GM21390 (cell line): ENCODE results near the gene PAQR3.
A peak's percentile ranks its signal among the peaks of the same experiment; 100 is the strongest.
"Not testable (repeated sequence)": the region's sequence is repeated elsewhere in the genome, so short reads cannot be mapped to it uniquely, and the experiment has no call there.

Experiments used
- ATAC-seq: cut with Tn5 transposase; IDR thresholded peaks from one replicate; pipeline ENCODE4 v1.9.1; 2021; ENCODE audit not compliant: unreplicated experiment

Gene PAQR3

DNA sequence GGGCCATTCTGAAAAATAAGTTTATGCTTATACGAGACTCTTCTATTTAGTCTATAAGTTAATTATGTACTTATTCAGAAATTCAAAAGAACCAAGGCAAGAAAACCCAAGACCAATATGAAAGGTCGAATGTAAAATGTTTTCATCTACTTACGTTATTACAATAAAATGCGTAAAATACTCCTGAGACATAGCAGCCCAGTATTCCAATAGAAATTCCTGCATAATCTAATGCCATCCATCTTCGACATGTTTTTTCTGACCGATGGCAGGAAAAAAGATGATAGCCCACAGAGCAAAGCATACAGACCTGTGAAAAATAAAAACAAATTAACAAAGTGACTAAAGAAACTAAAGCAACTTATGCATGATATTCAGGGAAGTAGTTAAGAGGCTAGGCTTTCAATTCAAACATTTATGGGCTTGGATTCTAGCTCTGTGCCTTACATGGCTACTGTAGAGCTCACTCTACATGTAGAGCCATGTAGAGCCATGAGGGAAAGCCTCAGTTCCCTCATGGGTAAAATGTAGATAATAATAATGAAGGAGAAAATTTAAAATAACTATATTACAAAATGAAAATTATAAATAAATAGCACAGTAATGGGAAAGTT lies 9.1 kb downstream of the PAQR3 start:
- ATAC-seq = no peak

DNA sequence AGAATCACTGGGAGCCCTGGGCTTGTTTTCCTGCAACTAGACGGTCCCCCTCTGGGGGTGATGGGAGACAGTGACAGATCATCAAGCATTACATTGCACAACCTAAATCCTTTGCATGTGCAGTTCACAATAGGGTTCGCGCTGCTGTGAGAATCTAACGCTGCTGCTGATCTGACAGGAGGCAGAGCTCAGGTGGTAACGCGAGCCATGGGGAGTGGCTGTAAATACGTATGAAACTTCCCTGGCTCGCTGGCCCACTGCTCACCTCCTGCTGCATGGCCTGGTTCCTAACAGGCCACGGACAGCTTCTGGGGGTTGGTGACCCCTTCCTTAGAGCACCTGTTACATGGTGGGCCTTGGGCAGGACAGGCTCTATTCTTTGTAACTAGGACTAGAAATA lies 10.4 kb downstream of the PAQR3 start:
- ATAC-seq = no peak

DNA sequence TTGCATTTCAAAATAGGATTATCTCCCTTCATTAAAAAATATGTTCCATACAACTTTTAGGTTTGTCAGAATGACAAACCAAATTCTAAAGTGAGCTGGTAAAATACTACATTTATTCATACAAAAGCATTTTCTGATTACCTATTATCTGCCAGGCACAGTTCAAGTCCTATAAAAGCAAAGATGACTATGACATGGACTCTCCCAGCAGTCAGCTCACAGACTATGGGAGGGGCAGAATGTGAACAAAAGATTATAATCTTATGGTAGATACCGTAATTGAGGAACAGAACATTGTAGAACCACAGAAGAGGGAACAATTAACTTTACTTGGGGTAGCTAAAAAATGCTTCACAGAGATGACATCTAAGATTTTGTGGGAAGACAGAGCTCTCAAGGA lies 12.4 kb downstream of the PAQR3 start:
- ATAC-seq = no peak

DNA sequence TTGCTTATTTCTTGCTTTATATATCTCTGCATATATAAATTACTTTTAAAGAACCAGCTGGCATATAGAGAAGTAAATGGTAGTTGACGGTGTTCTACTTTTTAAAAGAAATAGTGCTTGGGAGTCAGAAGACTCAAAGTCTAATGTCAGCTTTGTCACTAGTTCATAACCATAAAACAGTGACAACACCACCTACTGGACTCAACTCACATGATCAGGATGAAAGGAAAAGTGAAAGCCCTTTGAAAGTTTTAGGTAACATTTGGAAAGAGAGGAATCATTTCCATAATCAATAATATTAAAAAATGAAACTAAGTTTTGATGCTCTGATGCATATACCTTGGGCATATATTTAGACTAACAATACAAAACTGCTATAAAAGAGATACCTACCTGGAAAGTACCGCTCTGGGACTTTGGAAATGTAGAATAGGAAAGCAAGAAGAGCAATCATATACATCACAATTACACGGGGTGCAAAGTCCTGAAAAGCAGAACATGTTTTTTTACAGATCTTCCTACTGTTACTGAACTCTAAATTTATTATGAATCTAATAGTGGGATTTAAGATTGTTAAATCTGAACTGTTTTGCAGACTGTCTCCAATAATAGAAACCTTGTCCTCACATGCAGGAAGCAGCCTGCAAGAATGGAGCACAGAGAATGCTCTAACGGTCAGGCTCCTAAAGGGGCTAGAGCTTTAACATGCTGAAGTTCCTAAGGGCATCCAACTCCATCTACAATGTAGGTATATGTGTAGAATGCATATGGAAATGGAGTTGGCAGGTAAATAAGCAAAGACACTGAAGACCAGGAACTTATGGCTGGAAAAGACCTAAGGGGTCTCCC lies 15.6 kb downstream of the PAQR3 start:
- peak; percentile 67 for ATAC-seq

DNA sequence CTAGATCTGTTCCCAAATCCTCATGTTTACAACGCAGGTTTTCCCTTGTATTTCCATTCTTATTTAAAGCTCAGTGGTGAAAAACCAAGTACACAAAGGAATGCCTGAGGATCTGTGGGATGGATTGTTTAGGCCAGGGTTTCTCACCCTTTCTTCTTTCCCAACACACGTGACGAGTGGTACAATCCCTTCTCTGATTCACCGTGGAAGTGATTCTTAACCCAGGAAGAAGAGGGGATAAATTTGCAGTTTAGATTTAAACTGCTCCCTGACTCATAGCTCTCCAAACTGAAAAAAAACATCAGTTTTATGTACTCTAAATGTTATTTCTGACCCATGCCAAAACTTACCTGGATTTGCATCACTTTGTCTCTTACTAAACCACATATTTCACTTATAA lies 17.0 kb downstream of the PAQR3 start:
- ATAC-seq = no peak

DNA sequence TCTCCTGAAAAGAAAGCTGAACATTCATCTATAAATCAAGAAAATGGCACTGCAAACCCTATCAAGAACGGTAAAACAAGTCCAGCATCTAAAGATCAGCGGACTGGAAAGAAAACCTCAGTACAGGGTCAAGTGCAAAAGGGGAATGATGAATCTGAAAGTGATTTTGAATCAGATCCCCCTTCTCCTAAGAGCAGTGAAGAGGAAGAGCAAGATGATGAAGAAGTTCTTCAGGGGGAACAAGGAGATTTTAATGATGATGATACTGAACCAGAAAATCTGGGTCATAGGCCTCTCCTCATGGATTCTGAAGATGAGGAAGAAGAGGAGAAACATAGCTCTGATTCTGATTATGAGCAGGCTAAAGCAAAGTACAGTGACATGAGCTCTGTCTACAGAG lies 28.6 kb downstream of the PAQR3 start:
- ATAC-seq = no peak

DNA sequence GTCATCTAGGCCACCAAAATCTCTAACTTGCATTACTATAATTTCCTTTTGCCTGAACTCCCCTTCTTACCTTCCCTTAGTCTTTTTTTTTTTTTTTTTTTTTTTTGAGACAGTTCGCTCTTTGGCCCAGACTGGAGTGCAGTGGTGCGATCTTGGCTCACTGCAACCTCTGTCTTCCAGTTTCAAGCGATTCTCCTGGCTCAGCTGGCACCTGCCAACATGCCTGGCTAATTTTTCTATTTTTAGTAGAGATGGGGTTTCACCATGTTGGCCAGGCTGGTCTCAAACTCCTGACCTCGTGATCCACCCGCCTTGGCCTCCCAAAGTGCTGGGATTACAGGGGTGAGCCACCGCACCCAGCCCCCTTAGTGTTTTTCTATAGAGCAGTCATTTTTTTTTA lies 30.3 kb downstream of the PAQR3 start:
- ATAC-seq = not testable (repeated sequence)

DNA sequence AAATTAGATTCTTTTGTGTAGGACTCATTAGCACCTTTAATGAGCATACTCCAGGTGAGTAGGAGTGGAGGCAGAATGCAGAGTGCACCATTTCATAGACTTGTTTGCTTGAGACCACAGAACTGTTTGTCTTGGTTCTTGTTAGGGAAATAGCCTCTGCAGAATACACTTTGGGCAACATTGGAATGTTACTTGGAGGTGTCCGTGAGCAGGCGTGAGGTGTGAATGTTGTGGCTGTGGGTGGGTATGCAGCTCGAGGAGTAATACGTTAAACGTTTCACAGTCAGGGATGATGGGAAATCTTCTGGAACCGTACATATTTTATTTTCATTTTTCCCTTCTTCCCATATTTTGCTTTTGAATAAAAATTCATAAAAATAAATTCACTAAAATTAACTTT lies 31.6 kb downstream of the PAQR3 start:
- ATAC-seq = no peak

DNA sequence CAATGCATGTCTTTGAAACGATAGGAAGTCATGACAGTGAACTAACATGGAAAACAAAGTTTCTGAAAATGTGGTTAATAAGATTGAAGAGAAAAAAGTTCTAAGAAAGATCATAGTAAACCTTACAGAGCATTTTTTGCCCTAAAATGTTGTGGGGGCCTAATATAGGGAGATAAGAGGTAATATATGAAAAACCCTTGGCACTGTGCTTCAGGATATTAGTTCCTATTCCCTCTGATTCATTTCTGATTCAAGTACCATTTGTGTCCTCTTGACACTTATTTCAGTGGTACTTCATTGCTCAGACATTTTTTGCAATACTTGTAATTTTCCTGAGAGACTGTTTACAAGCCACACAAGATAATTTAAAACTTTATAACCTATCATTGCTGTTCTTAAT lies 35.1 kb downstream of the PAQR3 start:
- ATAC-seq = no peak

DNA sequence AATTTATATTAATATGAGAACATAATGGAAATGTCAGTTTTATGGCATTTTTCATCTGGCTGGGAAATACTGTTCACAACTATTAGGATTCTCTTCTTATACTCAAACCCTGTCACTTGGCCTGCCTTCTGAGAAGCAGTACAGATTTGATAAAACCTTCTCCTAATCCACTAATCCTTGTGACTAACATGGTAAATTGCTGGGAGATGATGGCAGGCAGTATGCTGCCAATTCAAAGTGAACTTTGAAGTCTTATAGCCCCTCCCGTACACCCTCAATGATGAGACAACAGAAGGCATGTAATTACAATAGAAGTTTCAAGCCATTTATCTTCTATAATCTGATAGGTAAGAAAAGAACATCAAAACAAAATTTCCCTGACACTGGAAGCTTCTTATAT lies 36.9 kb downstream of the PAQR3 start:
- no peak for ATAC-seq

DNA sequence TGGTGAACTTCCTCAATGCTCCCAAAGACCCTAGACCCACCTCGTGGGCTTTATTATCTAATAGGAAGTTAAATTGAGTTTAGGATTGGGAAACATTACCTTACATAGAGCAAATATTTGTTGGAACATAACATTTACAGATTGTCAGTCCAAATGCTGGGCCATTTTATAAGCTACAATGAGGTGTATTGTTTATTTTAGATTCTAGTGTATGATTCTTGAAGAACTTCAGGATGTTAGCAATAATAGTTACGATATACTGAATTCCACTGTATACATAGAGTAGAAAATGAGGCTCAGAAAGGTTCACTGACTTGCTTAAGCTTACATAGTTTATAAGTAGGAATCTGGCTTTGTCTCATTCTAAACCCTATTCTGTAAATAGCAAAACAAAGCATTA lies 37.4 kb downstream of the PAQR3 start:
- ATAC-seq = no peak

DNA sequence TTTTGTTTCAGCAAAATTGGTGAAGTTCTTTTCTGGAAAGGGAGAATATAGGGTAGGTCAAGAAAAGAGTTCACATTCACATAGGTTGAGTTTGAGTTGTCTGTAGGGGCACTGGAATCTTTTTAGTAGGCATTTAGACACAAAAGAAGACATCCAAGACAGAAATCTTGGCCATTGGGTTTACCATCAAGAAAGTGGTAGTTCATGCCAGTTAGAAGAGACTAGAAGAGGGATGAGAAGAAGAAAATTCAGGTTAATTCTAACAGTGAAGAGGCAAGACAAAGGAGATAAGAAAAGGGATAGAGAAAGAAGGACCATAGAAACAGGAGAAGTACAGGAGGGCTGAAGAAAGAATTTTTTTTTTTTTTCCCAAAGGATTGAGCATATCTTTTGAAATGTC lies 39.9 kb downstream of the PAQR3 start:
- no peak for ATAC-seq

DNA sequence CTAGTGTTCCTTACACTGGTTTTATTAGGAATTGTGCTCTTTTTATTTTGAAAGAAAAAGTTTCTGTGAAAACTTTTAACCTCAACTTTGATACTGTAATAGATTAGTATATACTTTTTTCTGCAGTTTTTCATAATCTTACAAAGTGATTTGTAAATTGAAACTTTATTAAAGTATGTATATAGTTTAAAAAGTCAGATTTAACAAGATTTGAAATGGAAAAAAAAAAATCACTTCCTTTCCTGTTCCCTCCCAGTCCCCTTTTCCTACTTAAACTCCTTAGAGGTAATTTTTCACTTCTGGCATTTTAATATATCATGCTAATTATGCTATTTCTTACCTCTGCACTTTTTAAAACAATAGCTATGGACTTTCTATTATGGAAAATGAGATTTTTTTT lies 49.3 kb downstream of the PAQR3 start:
- ATAC-seq = no peak

DNA sequence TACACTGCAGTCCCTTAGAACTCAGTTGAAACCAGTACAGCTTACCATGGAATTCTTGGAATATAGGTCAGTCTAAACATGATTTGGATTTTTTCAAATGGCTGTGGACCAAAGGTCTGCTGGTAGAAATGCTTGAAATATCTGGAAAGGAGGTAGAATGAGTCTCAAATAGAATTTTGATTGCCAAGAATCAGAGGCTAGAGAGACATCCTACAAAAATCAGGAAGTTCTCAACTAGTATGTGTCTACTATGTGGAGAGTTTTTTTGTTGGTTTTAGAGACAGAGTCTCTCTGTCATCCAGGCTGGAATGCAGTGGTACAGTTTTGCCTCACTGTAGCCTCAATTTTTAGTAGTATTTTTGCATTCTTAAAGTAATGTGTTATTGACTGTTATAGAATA lies 53.6 kb downstream of the PAQR3 start:
- ATAC-seq = no peak

DNA sequence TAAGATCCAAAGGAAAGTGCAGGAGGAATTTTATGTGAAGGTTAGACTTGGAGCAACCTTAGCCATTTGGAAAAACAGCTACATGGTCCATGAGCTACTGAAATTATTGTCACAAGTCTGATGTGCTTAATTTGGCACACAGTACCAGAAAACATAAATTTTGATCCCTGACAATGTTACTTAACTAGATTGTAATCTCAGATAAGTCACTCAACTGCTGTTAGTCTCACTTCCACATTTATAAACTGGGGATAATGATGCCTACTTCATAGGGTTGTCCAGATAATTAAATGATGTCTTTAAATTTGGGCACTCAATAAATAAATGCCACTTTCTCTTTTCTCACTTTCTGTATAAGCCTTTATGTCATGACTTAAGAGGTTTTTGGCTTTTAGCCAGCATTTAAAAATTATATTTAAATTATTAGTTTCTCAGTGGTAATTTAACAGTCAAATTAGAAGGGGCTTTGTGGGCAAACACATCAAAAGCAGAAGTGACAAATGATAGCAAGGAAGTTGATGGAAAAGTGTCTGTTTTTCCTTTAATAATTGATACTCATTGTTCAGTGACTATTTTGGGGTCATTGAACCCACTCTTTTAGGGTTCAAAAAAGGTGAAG lies 58.3 kb downstream of the PAQR3 start:
- ATAC-seq = no peak

DNA sequence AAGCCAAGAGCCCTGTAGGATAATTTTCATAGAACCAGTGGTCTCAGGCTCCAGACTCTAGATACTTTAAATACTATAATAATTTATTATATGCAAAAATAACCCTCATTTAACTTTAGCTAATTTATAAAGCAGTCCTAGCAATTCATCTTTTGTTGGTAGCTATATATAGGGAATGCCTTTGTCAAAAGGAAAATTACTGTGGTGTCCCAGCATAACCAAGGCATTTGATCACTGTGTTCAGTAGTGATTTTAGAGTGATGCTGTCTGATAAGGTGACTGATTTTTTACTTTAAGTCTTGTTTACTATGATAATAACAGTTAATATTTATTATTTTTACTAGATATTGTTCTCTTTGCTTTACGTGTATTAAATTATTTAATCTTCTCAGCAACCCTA lies 61.2 kb downstream of the PAQR3 start:
- no peak for ATAC-seq

DNA sequence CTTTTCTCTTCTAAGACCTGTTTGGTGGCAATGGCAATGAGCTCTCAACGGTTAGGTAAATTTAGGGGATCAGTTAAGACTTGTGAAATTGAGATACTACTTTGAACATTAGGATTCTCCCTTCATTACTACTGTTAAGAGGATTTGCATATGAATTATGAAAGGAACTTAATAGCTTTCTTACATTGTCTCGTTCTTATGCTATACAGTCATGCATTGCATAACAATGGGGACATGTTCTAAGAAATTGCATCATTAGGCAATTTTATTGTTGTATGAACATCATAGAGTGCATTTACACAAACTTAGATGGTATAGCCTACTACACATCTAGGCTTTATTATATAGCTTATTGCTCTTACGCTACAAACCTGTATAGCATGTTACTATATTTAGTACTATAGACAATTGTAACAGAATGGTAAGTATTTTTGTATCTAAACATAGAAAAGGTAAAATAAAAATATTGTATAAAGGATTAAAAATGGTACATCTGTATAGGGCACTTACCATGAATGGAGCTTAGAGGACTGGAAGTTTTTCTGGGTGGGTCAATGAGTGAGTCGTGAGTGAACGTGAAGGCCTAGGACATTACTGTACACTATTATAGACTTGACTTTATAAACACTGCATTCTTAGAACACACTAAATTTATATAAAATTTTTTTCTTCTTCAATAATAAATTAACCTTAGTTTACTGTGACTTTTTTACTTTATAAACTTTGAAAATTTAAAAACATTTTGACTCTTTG lies 62.5 kb downstream of the PAQR3 start:
- no peak for ATAC-seq

DNA sequence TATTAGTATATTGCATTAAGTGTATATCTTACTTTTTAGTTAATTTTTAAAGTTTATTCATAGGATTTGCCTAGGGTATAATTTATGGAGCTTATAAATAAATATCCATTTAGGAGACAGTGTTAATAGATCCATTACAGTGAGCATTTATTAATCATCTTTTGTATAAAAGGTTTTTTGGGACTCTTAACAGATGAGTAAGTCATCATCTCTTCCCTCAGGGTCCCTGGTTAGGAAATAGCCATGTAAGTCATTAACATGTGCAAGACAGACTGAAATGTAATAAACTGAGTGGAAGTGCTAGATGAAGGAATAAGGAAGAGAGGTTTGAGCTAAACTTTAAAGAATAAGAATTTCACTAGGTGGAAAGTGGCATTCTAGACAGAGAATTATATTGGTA lies 69.2 kb downstream of the PAQR3 start:
- ATAC-seq = no peak

DNA sequence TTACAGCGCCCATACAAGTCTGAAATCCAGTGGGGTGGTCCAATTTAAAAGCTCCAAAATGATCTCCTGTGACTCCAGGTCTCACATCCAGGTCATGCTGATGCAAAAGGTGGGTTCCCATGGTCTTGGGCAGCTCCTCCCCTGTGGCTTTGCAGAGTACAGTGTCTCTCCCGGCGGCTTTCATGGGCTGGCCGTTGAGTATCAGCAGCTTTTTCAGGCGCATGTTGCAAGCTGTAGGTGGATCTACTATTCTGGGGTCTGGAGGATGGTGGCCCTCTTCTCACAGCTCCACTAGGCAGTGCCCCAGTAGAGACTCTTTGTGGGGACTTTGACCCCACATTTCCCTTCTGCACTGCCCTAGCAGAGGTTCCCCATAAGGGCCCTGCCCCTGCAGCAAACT lies 70.5 kb downstream of the PAQR3 start:
- ATAC-seq = not testable (repeated sequence)

DNA sequence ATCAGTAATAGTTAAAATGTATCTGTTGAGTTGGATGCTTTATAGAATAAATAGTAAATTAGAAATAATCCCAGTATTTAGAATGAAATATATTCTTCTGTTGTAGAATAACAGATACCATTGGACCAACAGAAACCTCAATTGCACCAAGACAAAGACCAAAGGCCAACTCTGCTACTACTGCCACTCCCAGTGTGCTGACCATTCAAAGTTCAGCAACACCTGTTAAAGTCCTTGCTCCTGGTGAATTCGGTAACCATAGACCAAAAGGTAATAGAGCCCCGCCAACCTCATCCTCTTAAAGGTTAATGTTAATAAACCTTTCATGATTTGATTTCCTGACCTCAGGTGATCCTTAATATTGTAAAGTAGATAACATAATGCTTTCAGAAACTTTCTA lies 73.8 kb downstream of the PAQR3 start:
- ATAC-seq = no peak

DNA sequence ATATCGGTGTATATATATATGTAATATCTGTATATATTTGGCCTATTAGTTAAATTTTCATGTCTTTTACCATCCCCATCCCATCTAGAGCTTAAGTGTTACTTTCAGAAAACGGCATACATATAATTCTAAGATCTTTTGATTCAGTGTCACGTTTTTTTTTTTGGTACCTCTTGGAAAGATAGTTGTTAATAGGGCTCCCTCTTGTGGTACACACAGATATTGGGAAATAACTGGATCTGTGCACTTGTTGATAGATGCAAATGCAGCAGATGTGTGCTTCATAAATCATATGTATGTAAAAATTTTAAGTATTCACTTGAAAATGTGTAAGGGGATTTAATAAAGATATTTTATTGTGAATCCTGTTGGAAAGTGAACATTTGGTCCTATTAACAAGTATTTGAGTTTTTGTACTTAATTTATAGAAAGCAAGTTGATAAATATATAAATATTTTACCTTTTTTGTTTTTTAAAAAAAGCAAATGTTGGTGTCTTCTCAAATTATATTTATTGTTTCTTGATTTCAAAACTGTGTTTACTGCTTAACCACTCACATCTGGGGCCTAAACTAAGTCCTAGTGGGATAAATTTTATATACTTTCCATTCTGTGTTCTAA lies 74.7 kb downstream of the PAQR3 start:
- peak; percentile 61 for ATAC-seq
